GM23338 (cell line): ENCODE results near the gene VSIG10. TPM values are rescaled to one million over a fixed set of nuclear protein-coding genes. Genes with fewer than 3 reads are reported as not detected.
A peak's percentile ranks its signal among the peaks of the same experiment; 100 is the strongest.

Source experiments
- ATAC-seq: fragments of 200-7000 bp; cut with Tn5 transposase; 3 replicates; pipeline ENCODE4 v1.9.1; 2020
- DNase-seq: peaks from one replicate; pipeline ENCODE4 v3.0.0-alpha.2; 2015; ENCODE audit warnings: low spot score
- H2AFZ ChIP-seq: fragments of 200-600 bp; sonication (generic); 2 replicates; pipeline ENCODE4 v1.8.0; 2016; ENCODE audit warnings: antibody characterized with exemption, mild to moderate bottlenecking, moderate library complexity
- H3F3A ChIP-seq: fragments of 200-600 bp; sonication (generic); replicated peaks from 2 replicates; pipeline ENCODE4 v1.8.0; 2017; ENCODE audit warnings: antibody characterized with exemption, mixed run types, low read depth
- H3K27ac ChIP-seq: fragments of 200-600 bp; sonication (generic); 2 replicates; pipeline ENCODE4 v1.6.1; 2016; ENCODE audit warnings: low read depth
- H3K27me3 ChIP-seq: fragments of 200-600 bp; sonication (generic); 2 replicates; pipeline ENCODE4 v1.8.0; 2016; ENCODE audit warnings: mild to moderate bottlenecking, mixed run types, moderate library complexity; ENCODE audit not compliant: insufficient read depth
- H3K36me3 ChIP-seq: fragments of 200-600 bp; sonication (generic); 2 replicates; pipeline ENCODE4 v1.8.0; 2016; ENCODE audit warnings: mild to moderate bottlenecking; ENCODE audit not compliant: insufficient read depth
- H3K4me1 ChIP-seq: fragments of 200-600 bp; sonication (generic); 2 replicates; pipeline ENCODE4 v1.8.0; 2016; ENCODE audit warnings: mild to moderate bottlenecking, moderate library complexity; ENCODE audit not compliant: insufficient read depth
- H3K4me2 ChIP-seq: fragments of 200-600 bp; sonication (generic); 2 replicates; pipeline ENCODE4 v1.7.1; 2017; ENCODE audit warnings: mixed run types
- H3K4me3 ChIP-seq: fragments of 200-600 bp; sonication (generic); 2 replicates; pipeline ENCODE4 v1.6.1; 2016; ENCODE audit warnings: mixed run types
- H3K79me2 ChIP-seq: fragments of 200-600 bp; sonication (generic); replicated peaks from 2 replicates; pipeline ENCODE4 v1.8.0; 2017; ENCODE audit warnings: mild to moderate bottlenecking; ENCODE audit not compliant: insufficient read depth
- H3K9me2 ChIP-seq: fragments of 200-600 bp; sonication (generic); 2 replicates; pipeline ENCODE4 v1.8.0; 2017; ENCODE audit not compliant: insufficient read depth
- H4K20me1 ChIP-seq: fragments of 200-600 bp; sonication (generic); replicated peaks from 2 replicates; pipeline ENCODE4 v1.8.0; 2017; ENCODE audit warnings: mild to moderate bottlenecking; ENCODE audit not compliant: insufficient read depth
- H3K27ac Mint-ChIP-seq: 2 replicates; pipeline ENCODE4 v1.8.0; 2020; ENCODE audit warnings: inconsistent platforms, mild to moderate bottlenecking, moderate library complexity, mixed read lengths
- H3K27me3 Mint-ChIP-seq: 3 replicates; pipeline ENCODE4 v1.8.0; 2022; ENCODE audit warnings: low read depth, mild to moderate bottlenecking, moderate library complexity, mixed read lengths, inconsistent platforms; ENCODE audit not compliant: insufficient read depth, poor library complexity
- H3K36me3 Mint-ChIP-seq: 3 replicates; pipeline ENCODE4 v1.8.0; 2021; ENCODE audit warnings: low read depth, mild to moderate bottlenecking, inconsistent platforms, moderate library complexity, mixed read lengths
- H3K4me1 Mint-ChIP-seq: 3 replicates; pipeline ENCODE4 v1.8.0; 2020; ENCODE audit warnings: mild to moderate bottlenecking, inconsistent platforms, mixed read lengths
- H3K4me3 Mint-ChIP-seq: 3 replicates; pipeline ENCODE4 v1.8.0; 2021; ENCODE audit warnings: moderate library complexity, mild to moderate bottlenecking, inconsistent platforms, mixed read lengths
- H3K9me3 Mint-ChIP-seq: 3 replicates; pipeline ENCODE4 v1.8.0; 2020; ENCODE audit warnings: moderate library complexity, mild to moderate bottlenecking, inconsistent platforms, mixed read lengths
- CREB1 ChIP-seq: fragments of 250-450 bp; sonication (Bioruptor Pico); IDR thresholded peaks from 2 replicates; pipeline ENCODE4 v1.5.0; 2020; ENCODE audit warnings: low read depth, mild to moderate bottlenecking, moderate library complexity
- CTCF ChIP-seq, 2 experiments: fragments of 200-600 bp in 1 of 2; sonication (generic) in 1 of 2; conservative IDR thresholded peaks; 2 replicates each; pipeline versions ENCODE4 v1.5.1 to v1.6.1; 2016 to 2017; ENCODE audit warnings: antibody characterized with exemption in 2 of 2, low read depth in 2 of 2, mild to moderate bottlenecking in 2 of 2, moderate library complexity in 1 of 2
- EZH2 ChIP-seq: fragments of 200-600 bp; sonication (generic); IDR thresholded peaks from one replicate; pipeline ENCODE4 v1.8.0; 2017; ENCODE audit warnings: antibody characterized with exemption, mild to moderate bottlenecking, low read depth; ENCODE audit not compliant: unreplicated experiment
- NANOG ChIP-seq: IDR thresholded peaks from 2 replicates; pipeline ENCODE4 v1.6.1; 2016; ENCODE audit warnings: antibody characterized with exemption, borderline replicate concordance
- POLR2AphosphoS5 ChIP-seq: IDR thresholded peaks from 2 replicates; pipeline ENCODE4 v1.6.1; 2016; ENCODE audit warnings: antibody characterized with exemption, low read depth
- STAT1 ChIP-seq: IDR thresholded peaks from one replicate; pipeline ENCODE4 v1.6.1; 2016; ENCODE audit warnings: antibody characterized with exemption; ENCODE audit not compliant: unreplicated experiment
- polyA plus RNA-seq: library from polyadenylated mRNA; unstranded; fragments of >200 nt; fragmentation: Nextera tagmentation; extraction: Ambion mirVana; gene quantifications from 2 replicates; pipeline ENCODE4 v1.2.1, GENCODE V29; 2016
- total RNA-seq: library from RNA; depleted of rRNA; stranded (reverse); fragments of >200 nt; shearing (Covaris generic); gene quantifications from 2 replicates; pipeline ENCODE4 v1.2.3, GENCODE V29; 2014
- TF ChIP-seq, protein P1 (sequence below): fragments of 250-450 bp; sonication (Bioruptor Pico); IDR thresholded peaks from 2 replicates; pipeline ENCODE4 v1.5.0; 2020; ENCODE audit warnings: mild to moderate bottlenecking, moderate library complexity

VSIG10 gene
- total and polyA plus RNA-seq, 2 experiments from 2014 or later: 52.1 to 98.5 TPM

DNA sequence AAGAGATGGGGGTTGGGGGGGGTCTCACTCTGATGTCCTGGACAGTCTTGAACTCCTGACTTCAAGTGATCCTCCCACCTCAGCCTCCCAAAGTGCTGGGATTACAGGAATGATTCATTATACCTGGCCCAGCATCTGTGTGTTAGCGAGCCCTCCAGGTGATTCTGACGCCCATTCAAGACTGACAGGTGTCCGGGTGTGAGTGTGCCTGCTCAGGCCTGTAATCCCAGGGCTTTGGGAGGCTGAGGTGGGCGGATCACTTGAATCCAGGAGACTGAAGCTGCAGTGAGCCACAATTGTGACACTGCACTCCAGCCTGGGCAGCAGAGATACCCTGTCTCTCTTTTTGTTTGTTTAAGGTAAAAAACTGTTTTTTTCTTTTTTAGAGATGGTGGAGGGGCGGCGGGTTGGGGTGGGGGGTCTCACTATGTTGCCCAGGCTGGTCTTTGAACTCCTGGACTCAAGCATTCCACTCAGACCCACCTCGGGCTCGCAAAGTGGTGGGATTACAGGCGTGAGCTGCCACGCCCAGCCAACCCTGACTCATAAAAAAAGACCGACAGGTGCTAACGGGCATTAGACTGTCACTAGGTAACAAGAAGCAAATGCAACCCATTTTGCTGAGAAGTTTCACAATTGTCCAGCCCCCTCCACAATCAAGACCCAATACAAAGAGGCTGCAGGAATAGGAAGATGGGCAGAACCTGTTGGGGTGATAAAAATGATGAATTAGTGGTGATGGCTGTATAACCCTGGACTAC, 4.7 kb downstream of the VSIG10 start:
- H3K9me3 Mint-ChIP-seq: no peaks in the 10 kb centered on the region; the same call in 2 of the 3 replicates
- no peak for DNase-seq
- Histone ChIP-seq H3F3A (peaks cover 5% of the 10 kb centered on the region; the same call in 1 of the 2 replicates), H4K20me1 (no peaks in the 10 kb centered on the region; the same call in none of the 2 replicates), H3K9me2 (no peaks in the 10 kb centered on the region), H3K27me3 (no peaks in the 10 kb centered on the region), H3K4me1 (peaks cover 18% of the 10 kb centered on the region), H3K4me2 (no peak overlapping the region), H3K4me3 (no peak overlapping the region), H3K27ac (peak overlapping the region; percentile 81), H2AFZ (no peak overlapping the region), H3K36me3 (peaks cover 21% of the 10 kb centered on the region), H3K79me2 (peaks cover 83% of the 10 kb centered on the region)
- no peak for ATAC-seq
- peaks cover 2% of the 10 kb centered on the region for H3K27me3 Mint-ChIP-seq
- no peak overlapping the region for H3K4me3 Mint-ChIP-seq
- H3K27ac Mint-ChIP-seq: no peak overlapping the region
- H3K36me3 Mint-ChIP-seq: peaks cover 43% of the 10 kb centered on the region
- peaks cover 15% of the 10 kb centered on the region for H3K4me1 Mint-ChIP-seq
- TF ChIP-seq NANOG (no peak), CTCF (conservative IDR thresholded peaks at IDR 0.05; ENCODE audit: low read depth in 2 of 2) (no peak), EZH2 (no peak)

- peaks cover 46% of the 10 kb centered on the region for H3K36me3 Mint-ChIP-seq
- Histone ChIP-seq H3K36me3 (peaks cover 26% of the 10 kb centered on the region), H3F3A (0 out of 2 replicates have a peak, but pooled peaks cover 4% of the 10 kb centered on the region), H3K4me3 (no peak overlapping the region), H4K20me1 (no peaks in the 10 kb centered on the region; the same call in none of the 2 replicates), H3K27me3 (no peaks in the 10 kb centered on the region), H3K27ac (peak overlapping the region; percentile 20; the same call in 1 of the 2 replicates), H3K4me2 (peak overlapping the region; percentile 55), H3K79me2 (peaks cover 80% of the 10 kb centered on the region), H3K9me2 (no peaks in the 10 kb centered on the region), H3K4me1 (peaks cover 18% of the 10 kb centered on the region), H2AFZ (no peak overlapping the region)
- DNase-seq: no peak
- H3K9me3 Mint-ChIP-seq: no peaks in the 10 kb centered on the region; the same call in 2 of the 3 replicates
- H3K4me3 Mint-ChIP-seq: no peak overlapping the region; the same call in 2 of the 3 replicates
- H3K27me3 Mint-ChIP-seq: peaks cover 2% of the 10 kb centered on the region
- ATAC-seq: no peak
- H3K27ac Mint-ChIP-seq: no peak overlapping the region
- H3K4me1 Mint-ChIP-seq: peaks cover 15% of the 10 kb centered on the region
- 0 out of 2 replicates have a peak, but pooled peaks have one; percentile 23 for TF ChIP-seq POLR2AphosphoS5
- no peak for TF ChIP-seq EZH2
Observed at GRCh38 chr12:118098401-118098800, 5.4 kb downstream of the VSIG10 start.

GRCh38 chr12:118094039-118094438, 9.8 kb downstream of the VSIG10 start:
- H3K27ac Mint-ChIP-seq: no peak overlapping the region
- no peak for DNase-seq
- no peaks in the 10 kb centered on the region; the same call in 2 of the 3 replicates for H3K9me3 Mint-ChIP-seq
- H3F3A ChIP-seq: 0 out of 2 replicates have a peak, but pooled peaks cover 3% of the 10 kb centered on the region
- H3K79me2 ChIP-seq: peaks cover 77% of the 10 kb centered on the region
- no peaks in the 10 kb centered on the region for H3K9me2 ChIP-seq
- H3K27me3 Mint-ChIP-seq: peaks cover 6% of the 10 kb centered on the region
- peaks cover 5% of the 10 kb centered on the region for H3K4me1 ChIP-seq
- H4K20me1 ChIP-seq: peaks cover 5% of the 10 kb centered on the region; the same call in 1 of the 2 replicates
- ATAC-seq: no peak
- H3K4me1 Mint-ChIP-seq: peaks cover 5% of the 10 kb centered on the region
- peaks cover 33% of the 10 kb centered on the region for H3K36me3 ChIP-seq
- H3K4me3 ChIP-seq: no peak overlapping the region
- no peaks in the 10 kb centered on the region for H3K27me3 ChIP-seq
- H3K4me3 Mint-ChIP-seq: no peak overlapping the region
- peaks cover 52% of the 10 kb centered on the region for H3K36me3 Mint-ChIP-seq
- no peak overlapping the region for H3K27ac ChIP-seq
- no peak overlapping the region for H2AFZ ChIP-seq
- no peak overlapping the region for H3K4me2 ChIP-seq
- TF ChIP-seq CREB1 (CRISPR knock-in tag): no peak
- TF ChIP-seq STAT1: no peak
- TF ChIP-seq, protein P1, sequence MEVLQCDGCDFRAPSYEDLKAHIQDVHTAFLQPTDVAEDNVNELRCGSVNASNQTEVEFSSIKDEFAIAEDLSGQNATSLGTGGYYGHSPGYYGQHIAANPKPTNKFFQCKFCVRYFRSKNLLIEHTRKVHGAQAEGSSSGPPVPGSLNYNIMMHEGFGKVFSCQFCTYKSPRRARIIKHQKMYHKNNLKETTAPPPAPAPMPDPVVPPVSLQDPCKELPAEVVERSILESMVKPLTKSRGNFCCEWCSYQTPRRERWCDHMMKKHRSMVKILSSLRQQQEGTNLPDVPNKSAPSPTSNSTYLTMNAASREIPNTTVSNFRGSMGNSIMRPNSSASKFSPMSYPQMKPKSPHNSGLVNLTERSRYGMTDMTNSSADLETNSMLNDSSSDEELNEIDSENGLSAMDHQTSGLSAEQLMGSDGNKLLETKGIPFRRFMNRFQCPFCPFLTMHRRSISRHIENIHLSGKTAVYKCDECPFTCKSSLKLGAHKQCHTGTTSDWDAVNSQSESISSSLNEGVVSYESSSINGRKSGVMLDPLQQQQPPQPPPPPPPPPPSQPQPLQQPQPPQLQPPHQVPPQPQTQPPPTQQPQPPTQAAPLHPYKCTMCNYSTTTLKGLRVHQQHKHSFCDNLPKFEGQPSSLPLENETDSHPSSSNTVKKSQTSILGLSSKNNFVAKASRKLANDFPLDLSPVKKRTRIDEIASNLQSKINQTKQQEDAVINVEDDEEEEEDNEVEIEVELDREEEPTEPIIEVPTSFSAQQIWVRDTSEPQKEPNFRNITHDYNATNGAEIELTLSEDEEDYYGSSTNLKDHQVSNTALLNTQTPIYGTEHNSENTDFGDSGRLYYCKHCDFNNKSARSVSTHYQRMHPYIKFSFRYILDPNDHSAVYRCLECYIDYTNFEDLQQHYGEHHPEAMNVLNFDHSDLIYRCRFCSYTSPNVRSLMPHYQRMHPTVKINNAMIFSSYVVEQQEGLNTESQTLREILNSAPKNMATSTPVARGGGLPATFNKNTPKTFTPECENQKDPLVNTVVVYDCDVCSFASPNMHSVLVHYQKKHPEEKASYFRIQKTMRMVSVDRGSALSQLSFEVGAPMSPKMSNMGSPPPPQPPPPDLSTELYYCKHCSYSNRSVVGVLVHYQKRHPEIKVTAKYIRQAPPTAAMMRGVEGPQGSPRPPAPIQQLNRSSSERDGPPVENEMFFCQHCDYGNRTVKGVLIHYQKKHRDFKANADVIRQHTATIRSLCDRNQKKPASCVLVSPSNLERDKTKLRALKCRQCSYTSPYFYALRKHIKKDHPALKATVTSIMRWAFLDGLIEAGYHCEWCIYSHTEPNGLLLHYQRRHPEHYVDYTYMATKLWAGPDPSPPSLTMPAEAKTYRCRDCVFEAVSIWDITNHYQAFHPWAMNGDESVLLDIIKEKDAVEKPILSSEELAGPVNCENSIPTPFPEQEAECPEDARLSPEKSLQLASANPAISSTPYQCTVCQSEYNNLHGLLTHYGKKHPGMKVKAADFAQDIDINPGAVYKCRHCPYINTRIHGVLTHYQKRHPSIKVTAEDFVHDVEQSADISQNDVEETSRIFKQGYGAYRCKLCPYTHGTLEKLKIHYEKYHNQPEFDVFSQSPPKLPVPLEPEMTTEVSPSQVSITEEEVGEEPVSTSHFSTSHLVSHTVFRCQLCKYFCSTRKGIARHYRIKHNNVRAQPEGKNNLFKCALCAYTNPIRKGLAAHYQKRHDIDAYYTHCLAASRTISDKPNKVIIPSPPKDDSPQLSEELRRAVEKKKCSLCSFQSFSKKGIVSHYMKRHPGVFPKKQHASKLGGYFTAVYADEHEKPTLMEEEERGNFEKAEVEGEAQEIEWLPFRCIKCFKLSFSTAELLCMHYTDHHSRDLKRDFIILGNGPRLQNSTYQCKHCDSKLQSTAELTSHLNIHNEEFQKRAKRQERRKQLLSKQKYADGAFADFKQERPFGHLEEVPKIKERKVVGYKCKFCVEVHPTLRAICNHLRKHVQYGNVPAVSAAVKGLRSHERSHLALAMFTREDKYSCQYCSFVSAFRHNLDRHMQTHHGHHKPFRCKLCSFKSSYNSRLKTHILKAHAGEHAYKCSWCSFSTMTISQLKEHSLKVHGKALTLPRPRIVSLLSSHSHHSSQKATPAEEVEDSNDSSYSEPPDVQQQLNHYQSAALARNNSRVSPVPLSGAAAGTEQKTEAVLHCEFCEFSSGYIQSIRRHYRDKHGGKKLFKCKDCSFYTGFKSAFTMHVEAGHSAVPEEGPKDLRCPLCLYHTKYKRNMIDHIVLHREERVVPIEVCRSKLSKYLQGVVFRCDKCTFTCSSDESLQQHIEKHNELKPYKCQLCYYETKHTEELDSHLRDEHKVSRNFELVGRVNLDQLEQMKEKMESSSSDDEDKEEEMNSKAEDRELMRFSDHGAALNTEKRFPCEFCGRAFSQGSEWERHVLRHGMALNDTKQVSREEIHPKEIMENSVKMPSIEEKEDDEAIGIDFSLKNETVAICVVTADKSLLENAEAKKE: no peak
